ENCODE data around the gene TSPAN5.
"Not testable (repeated sequence)": the region's sequence is repeated elsewhere in the genome, so short reads cannot be mapped to it uniquely, and the experiment has no call there.

Gene TSPAN5

GRCh38 chr4:98558471-98559169, 99.8 kb downstream of the TSPAN5 start:
- no peak for DNase-seq (ENCODE audit: extremely low read depth in 1 of 2, low read depth in 1 of 2)

- DNase-seq (ENCODE audit: extremely low read depth in 1 of 2, low read depth in 1 of 2), result no peak
Observed at GRCh38 chr4:98557194-98557892, 101.1 kb downstream of the TSPAN5 start.

- no peak for DNase-seq (ENCODE audit: extremely low read depth in 1 of 2, low read depth in 1 of 2)
Observed at GRCh38 chr4:98556451-98556850, 102.0 kb downstream of the TSPAN5 start.

- no peak for DNase-seq (ENCODE audit: extremely low read depth in 1 of 2, low read depth in 1 of 2)
Observed at GRCh38 chr4:98555798-98556445, 102.5 kb downstream of the TSPAN5 start.

- no peak for DNase-seq (ENCODE audit: extremely low read depth in 1 of 2, low read depth in 1 of 2)
Observed at GRCh38 chr4:98546910-98547594, 111.4 kb downstream of the TSPAN5 start.

- DNase-seq (ENCODE audit: extremely low read depth in 1 of 2, low read depth in 1 of 2), result no peak
Observed at GRCh38 chr4:98544818-98545414, 113.5 kb downstream of the TSPAN5 start.

GRCh38 chr4:98544141-98544817, 114.1 kb downstream of the TSPAN5 start:
- no peak for DNase-seq (ENCODE audit: extremely low read depth in 1 of 2, low read depth in 1 of 2)

- DNase-seq (ENCODE audit: extremely low read depth in 1 of 2, low read depth in 1 of 2), result no peak
Observed at GRCh38 chr4:98542011-98542410, 116.4 kb downstream of the TSPAN5 start.

GRCh38 chr4:98540803-98541202, 117.6 kb downstream of the TSPAN5 start:
- no peak for DNase-seq (ENCODE audit: extremely low read depth in 1 of 2, low read depth in 1 of 2)

- no peak for DNase-seq (ENCODE audit: extremely low read depth in 1 of 2, low read depth in 1 of 2)
Observed at GRCh38 chr4:98539741-98540140, 118.7 kb downstream of the TSPAN5 start.

- no peak for DNase-seq (ENCODE audit: extremely low read depth in 1 of 2, low read depth in 1 of 2)
Observed at GRCh38 chr4:98539299-98539698, 119.1 kb downstream of the TSPAN5 start.

GRCh38 chr4:98536631-98537030, 121.8 kb downstream of the TSPAN5 start:
- DNase-seq (ENCODE audit: extremely low read depth in 1 of 2, low read depth in 1 of 2), result no peak

GRCh38 chr4:98534146-98534545, 124.3 kb downstream of the TSPAN5 start:
- not testable (repeated sequence) for DNase-seq (ENCODE audit: extremely low read depth in 1 of 2, low read depth in 1 of 2)

- no peak for DNase-seq (ENCODE audit: extremely low read depth in 1 of 2, low read depth in 1 of 2)
Observed at GRCh38 chr4:98530572-98530971, 127.8 kb downstream of the TSPAN5 start.

GRCh38 chr4:98529970-98530569, 128.3 kb downstream of the TSPAN5 start:
- no peak for DNase-seq (ENCODE audit: extremely low read depth in 1 of 2, low read depth in 1 of 2)

GRCh38 chr4:98528882-98529281, 129.5 kb downstream of the TSPAN5 start:
- no peak for DNase-seq (ENCODE audit: extremely low read depth in 1 of 2, low read depth in 1 of 2)

GRCh38 chr4:98527534-98528269, 130.7 kb downstream of the TSPAN5 start:
- no peak for DNase-seq (ENCODE audit: extremely low read depth in 1 of 2, low read depth in 1 of 2)

GRCh38 chr4:98524230-98524629, 134.2 kb downstream of the TSPAN5 start:
- no peak for DNase-seq (ENCODE audit: extremely low read depth in 1 of 2, low read depth in 1 of 2)

GRCh38 chr4:98522636-98523395, 135.6 kb downstream of the TSPAN5 start:
- DNase-seq (ENCODE audit: extremely low read depth in 1 of 2, low read depth in 1 of 2), result no peak
